Measurements from ENCODE around the gene SPATA21. TPM values are rescaled to one million over a fixed set of nuclear protein-coding genes. Genes with fewer than 3 reads are reported as not detected.

Gene SPATA21
- total RNA-seq, 4 donors from 2014 or later = not detected

- WGBS, 2 donors = 68 to 84% methylated on average over 6 to 7 of the region's 7 CpGs
- H3K4me1 ChIP-seq = peaks cover 0 to 7% (median 0%) of the 10 kb centered on the region in 3 donors
- no peaks in the 10 kb centered on the region for H3K36me3 ChIP-seq
- no peak for TF ChIP-seq POLR2A (IDR thresholded peaks at IDR 0.05)
- TF ChIP-seq, protein P1, sequence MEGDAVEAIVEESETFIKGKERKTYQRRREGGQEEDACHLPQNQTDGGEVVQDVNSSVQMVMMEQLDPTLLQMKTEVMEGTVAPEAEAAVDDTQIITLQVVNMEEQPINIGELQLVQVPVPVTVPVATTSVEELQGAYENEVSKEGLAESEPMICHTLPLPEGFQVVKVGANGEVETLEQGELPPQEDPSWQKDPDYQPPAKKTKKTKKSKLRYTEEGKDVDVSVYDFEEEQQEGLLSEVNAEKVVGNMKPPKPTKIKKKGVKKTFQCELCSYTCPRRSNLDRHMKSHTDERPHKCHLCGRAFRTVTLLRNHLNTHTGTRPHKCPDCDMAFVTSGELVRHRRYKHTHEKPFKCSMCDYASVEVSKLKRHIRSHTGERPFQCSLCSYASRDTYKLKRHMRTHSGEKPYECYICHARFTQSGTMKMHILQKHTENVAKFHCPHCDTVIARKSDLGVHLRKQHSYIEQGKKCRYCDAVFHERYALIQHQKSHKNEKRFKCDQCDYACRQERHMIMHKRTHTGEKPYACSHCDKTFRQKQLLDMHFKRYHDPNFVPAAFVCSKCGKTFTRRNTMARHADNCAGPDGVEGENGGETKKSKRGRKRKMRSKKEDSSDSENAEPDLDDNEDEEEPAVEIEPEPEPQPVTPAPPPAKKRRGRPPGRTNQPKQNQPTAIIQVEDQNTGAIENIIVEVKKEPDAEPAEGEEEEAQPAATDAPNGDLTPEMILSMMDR (IDR thresholded peaks at IDR 0.05) = no peak
- intact Hi-C loops (cut with DNase I) = no loop called here
- no peaks in the 10 kb centered on the region for H3K9me3 ChIP-seq
- no peak overlapping the region for H3K4me3 ChIP-seq
- no peak overlapping the region for H3K27ac ChIP-seq
- peaks cover 0 to 18% (median 0%) of the 10 kb centered on the region in 4 donors for H3K27me3 ChIP-seq
- DNase-seq = no peak
Observed at GRCh38 chr1:16418823-16419425, 18.3 kb downstream of the SPATA21 start.

- DNase-seq = no peak
- H3K27me3 ChIP-seq = no peaks in the 10 kb centered on the region
- no peaks in the 10 kb centered on the region for H3K36me3 ChIP-seq
- H3K4me1 ChIP-seq = no peaks in the 10 kb centered on the region
- no peak overlapping the region for H3K27ac ChIP-seq
- TF ChIP-seq, protein P1 (IDR thresholded peaks at IDR 0.05) = no peak
- TF ChIP-seq POLR2A (IDR thresholded peaks at IDR 0.05) = no peak
- no peak overlapping the region for H3K4me3 ChIP-seq
- no peaks in the 10 kb centered on the region for H3K9me3 ChIP-seq
- intact Hi-C loops (cut with DNase I) = no loop called here
- WGBS, 2 donors = 68 to 88% methylated on average over 3 of the region's 3 CpGs
Observed at GRCh38 chr1:16413191-16413590, 24.0 kb downstream of the SPATA21 start.

- Histone ChIP-seq H3K9me3 (no peaks in the 10 kb centered on the region), H3K27me3 (no peaks in the 10 kb centered on the region), H3K27ac (no peak overlapping the region), H3K4me3 (no peak overlapping the region), H3K4me1 (peaks cover 0 to 9% (median 0%) of the 10 kb centered on the region in 3 donors), H3K36me3 (no peaks in the 10 kb centered on the region)
- TF ChIP-seq, protein P1 (IDR thresholded peaks at IDR 0.05) = no peak
- TF ChIP-seq POLR2A (IDR thresholded peaks at IDR 0.05) = no peak
- whole genome bisulfite sequencing, 2 donors = 96 to 100% methylated on average over 5 of the region's 5 CpGs
- DNase-seq = no peak
- intact Hi-C loops (cut with DNase I) = no loop called here
Observed at GRCh38 chr1:16410803-16411202, 26.4 kb downstream of the SPATA21 start.

GRCh38 chr1:16409536-16410152 lies 27.6 kb downstream of the SPATA21 start:
- H3K27ac ChIP-seq = no peak overlapping the region
- 89 to 92% methylated on average over 8 to 20 of the region's 25 CpGs for WGBS, 2 donors
- intact Hi-C loops (cut with DNase I) = no loop called here

DNA sequence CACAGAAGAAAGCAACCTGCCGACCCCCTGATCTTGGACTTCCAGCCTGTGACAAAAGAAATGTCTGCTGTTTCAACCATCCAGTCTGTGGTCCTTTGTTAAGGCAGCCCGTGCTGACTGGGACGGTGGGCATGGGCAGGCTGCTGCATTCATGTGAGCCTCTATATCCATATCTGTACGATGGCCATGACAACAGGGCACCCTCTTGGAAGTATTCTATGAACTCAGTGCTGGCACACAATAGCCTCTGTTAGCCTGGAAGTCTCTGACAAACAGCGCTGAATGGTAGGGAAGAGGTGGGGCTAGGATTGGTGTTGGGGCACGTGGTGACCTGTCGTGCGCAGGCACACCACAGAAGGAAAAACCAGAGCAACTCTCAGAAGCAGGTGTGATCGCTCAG lies 30.4 kb downstream of the SPATA21 start:
- no peak overlapping the region for H3K4me3 ChIP-seq
- DNase-seq = no peak
- H3K4me1 ChIP-seq = peaks cover 0 to 9% (median 0%) of the 10 kb centered on the region in 3 donors
- H3K9me3 ChIP-seq = no peaks in the 10 kb centered on the region
- H3K27me3 ChIP-seq = no peaks in the 10 kb centered on the region
- no peak overlapping the region for H3K27ac ChIP-seq
- no peak for TF ChIP-seq POLR2A (IDR thresholded peaks at IDR 0.05)
- TF ChIP-seq, protein P1 (IDR thresholded peaks at IDR 0.05) = no peak
- no peaks in the 10 kb centered on the region for H3K36me3 ChIP-seq
- 48 to 67% methylated on average over 5 to 9 of the region's 9 CpGs for WGBS, 2 donors
- intact Hi-C loops (cut with DNase I) = no loop called here

More at GRCh38 chr1:16409536-16410152, 27.6 kb downstream of the SPATA21 start:
- Histone ChIP-seq H3K4me1 (peaks cover 0 to 9% (median 0%) of the 10 kb centered on the region in 3 donors), H3K27me3 (no peaks in the 10 kb centered on the region), H3K36me3 (no peaks in the 10 kb centered on the region), H3K9me3 (no peaks in the 10 kb centered on the region), H3K4me3 (no peak overlapping the region)
- DNase-seq = no peak
- no peak for TF ChIP-seq POLR2A (IDR thresholded peaks at IDR 0.05)
- TF ChIP-seq, protein P1 (IDR thresholded peaks at IDR 0.05) = no peak

All from esophagus squamous epithelium (tissue), 5 donors.